ENCODE data around the gene SP7. TPM values are rescaled to one million over a fixed set of nuclear protein-coding genes. Genes with fewer than 3 reads are reported as not detected.
"Not testable (repeated sequence)": the region's sequence is repeated elsewhere in the genome, so short reads cannot be mapped to it uniquely, and the experiment has no call there.

The SP7 gene
- total RNA-seq = 0.11 TPM in 1 of 2 replicates, not detected in the other

DNA sequence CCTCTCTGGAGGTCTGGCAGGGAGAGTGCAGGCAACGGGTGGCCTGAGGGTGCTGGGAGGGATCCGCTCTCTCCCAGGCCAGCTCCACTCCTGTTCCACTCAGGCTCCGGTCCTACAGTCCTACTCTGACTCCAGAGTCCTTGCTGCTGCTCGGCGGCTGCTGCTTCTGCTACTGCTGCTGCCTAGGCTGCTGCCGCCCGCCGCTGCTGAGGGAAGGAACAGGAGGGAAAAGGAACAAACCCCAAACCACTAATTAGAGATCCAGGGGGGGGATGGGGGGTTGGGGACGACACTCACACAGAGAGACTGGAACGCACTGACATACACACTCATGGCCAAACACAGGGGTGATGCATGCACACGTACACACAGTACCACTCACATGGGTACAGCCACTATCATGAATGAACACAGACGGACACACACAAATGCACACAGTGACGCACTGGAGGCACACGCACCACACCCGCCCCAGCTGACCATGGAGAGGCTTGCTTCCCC, at the start of gene SP7:
SP7 (minus strand) TSS at position 174 of the 501 bp plus-strand sequence. CDS start 708 bp downstream, outside the sequence.
- Mint-ChIP-seq H3K9me3 (no peaks in the 10 kb centered on the region), H3K27me3 (ENCODE audit: low read depth) (peaks cover 46% of the 10 kb centered on the region), H3K4me1 (ENCODE audit: low read depth) (peaks cover 9% of the 10 kb centered on the region), H3K36me3 (ENCODE audit: low read depth) (no peaks in the 10 kb centered on the region), H3K4me3 (ENCODE audit: low read depth) (no peak within 1 kb of the TSS), H3K27ac (no peak within 1 kb of the TSS)
- intact Hi-C loops (cut with micrococcal nuclease) = no loop called here
- no peak for DNase-seq (ENCODE audit: low spot score)

DNA sequence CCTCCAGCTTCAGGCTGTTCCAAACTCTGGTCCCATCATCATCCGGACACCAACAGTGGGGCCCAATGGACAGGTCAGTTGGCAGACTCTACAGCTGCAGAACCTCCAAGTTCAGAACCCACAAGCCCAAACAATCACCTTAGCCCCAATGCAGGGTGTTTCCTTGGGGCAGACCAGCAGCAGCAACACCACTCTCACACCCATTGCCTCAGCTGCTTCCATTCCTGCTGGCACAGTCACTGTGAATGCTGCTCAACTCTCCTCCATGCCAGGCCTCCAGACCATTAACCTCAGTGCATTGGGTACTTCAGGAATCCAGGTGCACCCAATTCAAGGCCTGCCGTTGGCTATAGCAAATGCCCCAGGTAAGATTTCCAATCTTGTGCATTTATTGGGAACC, 47.1 kb upstream of the SP7 start:
- Mint-ChIP-seq H3K9me3 (no peaks in the 10 kb centered on the region), H3K4me1 (ENCODE audit: low read depth) (peaks cover 49% of the 10 kb centered on the region), H3K27me3 (ENCODE audit: low read depth) (no peaks in the 10 kb centered on the region), H3K36me3 (ENCODE audit: low read depth) (peaks cover 47% of the 10 kb centered on the region), H3K27ac (peak overlapping the region; percentile 23), H3K4me3 (ENCODE audit: low read depth) (peak overlapping the region; percentile 49)
- no peak for DNase-seq (ENCODE audit: low spot score)
- intact Hi-C loops (cut with micrococcal nuclease) = loop anchor here (5.0 kb wide), 1 partner anchor 86 kb away; the partner anchor contains the start of genes MYG1 and PFDN5

DNA sequence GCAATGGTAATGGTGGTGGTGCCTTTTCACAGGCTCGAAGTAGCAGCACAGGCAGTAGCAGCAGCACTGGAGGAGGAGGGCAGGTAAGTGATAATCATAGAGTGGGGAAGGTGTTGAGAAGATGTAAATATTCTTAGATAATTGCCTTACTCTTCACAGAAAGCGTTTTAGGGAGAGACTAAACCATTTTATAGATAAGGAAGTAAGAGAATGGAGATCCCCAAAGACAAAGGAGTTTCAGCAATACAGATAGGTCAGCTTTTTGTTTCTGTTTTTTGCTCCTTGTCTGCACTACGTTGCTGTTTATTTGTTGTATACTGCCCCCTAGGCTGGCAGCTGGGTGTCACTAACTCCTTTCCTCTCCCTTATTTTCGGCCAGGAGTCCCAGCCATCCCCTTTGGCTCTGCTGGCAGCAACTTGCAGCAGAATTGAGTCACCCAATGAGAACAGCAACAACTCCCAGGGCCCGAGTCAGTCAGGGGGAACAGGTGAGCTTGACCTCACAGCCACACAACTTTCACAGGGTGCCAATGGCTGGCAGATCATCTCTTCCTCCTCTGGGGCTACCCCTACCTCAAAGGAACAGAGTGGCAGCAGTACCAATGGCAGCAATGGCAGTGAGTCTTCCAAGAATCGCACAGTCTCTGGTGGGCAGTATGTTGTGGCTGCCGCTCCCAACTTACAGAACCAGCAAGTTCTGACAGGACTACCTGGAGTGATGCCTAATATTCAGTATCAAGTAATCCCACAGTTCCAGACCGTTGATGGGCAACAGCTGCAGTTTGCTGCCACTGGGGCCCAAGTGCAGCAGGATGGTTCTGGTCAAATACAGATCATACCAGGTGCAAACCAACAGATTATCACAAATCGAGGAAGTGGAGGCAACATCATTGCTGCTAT, 45.8 kb upstream of the SP7 start:
- H3K4me1 Mint-ChIP-seq (ENCODE audit: low read depth) = peaks cover 44% of the 10 kb centered on the region
- H3K27me3 Mint-ChIP-seq (ENCODE audit: low read depth) = no peaks in the 10 kb centered on the region
- peak; percentile 37 for DNase-seq (ENCODE audit: low spot score)
- H3K9me3 Mint-ChIP-seq = no peaks in the 10 kb centered on the region
- H3K4me3 Mint-ChIP-seq (ENCODE audit: low read depth) = peak overlapping the region; percentile 87
- peak overlapping the region; percentile 91 for H3K27ac Mint-ChIP-seq
- H3K36me3 Mint-ChIP-seq (ENCODE audit: low read depth) = peaks cover 40% of the 10 kb centered on the region
- intact Hi-C loops (cut with micrococcal nuclease) = loop anchor here (2.0 to 5.0 kb wide), 4 partner anchors 39 to 119 kb away; partner anchors contain the start of genes MYG1, PFDN5 and TARBP2

DNA sequence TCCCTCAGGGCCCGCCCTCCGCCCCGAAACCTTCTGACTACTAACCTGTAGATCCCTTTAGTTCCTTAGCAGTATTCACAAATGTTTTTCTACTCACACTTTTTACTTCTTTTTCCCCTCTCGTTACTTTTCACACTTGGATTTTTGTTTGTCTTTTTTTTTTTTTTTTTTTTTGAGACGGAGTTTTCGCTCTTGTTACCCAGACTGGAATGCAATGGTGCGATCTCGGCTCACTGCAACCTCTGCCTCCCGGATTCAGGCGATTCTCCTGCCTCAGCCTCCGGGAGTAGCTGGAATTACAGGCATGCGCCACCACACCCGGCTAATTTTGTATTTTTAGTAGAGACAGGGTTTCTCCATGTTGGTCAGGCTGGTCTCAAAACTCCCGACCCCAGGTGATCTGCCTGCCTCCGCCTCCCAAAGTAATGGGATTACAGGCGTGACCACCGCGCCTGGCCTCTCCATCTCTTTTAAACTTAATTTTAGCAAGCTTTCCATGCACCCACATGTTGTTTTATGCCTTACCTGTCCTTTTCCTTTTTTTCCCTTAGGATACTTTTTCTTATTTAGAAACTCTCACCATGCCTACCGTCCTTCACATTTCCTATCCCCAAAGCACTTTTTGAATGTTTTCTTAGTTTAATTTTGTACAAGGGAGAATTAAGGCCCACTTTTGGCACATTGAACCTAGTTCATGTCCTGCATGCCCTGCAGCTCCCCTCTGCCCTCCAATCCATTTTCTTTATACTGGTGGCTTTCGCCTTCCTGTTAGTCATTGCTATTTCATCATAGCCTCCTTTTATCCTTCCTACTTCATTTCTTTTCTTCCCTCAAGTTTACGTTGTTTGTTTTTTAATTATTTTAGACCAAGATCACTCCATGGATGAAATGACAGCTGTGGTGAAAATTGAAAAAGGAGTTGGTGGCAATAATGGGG, 44.9 kb upstream of the SP7 start:
- intact Hi-C loops (cut with micrococcal nuclease) = loop anchor here (1.0 to 5.0 kb wide), 5 partner anchors 29 to 120 kb away; partner anchors contain the start of genes MYG1, PFDN5 and TARBP2
- H3K36me3 Mint-ChIP-seq (ENCODE audit: low read depth) = peaks cover 37% of the 10 kb centered on the region
- H3K27me3 Mint-ChIP-seq (ENCODE audit: low read depth) = no peaks in the 10 kb centered on the region
- no peak for DNase-seq (ENCODE audit: low spot score)
- H3K27ac Mint-ChIP-seq = peak overlapping the region; percentile 91
- peaks cover 40% of the 10 kb centered on the region for H3K4me1 Mint-ChIP-seq (ENCODE audit: low read depth)
- H3K4me3 Mint-ChIP-seq (ENCODE audit: low read depth) = peak overlapping the region; percentile 87
- no peaks in the 10 kb centered on the region for H3K9me3 Mint-ChIP-seq

DNA sequence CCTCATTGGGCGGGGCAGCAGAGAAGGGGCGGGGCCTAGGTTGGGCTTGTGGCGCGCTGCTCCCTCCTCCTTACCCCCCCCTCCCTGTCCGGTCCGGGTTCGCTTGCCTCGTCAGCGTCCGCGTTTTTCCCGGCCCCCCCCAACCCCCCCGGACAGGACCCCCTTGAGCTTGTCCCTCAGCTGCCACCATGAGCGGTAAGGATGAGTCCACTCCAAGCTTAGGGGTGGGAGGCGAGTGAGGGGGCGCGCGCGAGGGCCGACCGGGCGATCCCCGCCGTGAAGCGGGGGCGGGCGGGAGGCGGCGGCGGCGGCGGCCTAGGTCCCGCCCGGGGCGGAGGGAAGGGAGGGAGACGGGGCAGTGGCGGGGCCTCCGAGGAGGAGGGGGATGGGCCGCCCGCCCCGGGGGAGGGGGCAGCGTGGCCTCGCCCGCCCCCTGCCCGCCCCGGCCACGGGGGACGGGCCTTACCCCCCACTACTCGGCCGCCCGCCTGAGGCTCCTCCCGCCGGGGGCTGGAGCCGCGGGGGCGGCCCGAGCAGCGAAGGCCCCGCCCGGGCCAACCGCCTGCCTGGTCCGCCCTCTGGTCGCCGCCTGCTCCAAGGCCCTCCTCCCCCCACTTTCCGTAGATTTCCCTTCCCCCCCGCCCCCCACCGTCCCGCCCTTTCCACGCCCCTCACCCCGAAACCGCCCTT, 44.1 kb upstream of the SP7 start, which contains the start of gene SP1:
SP1 (plus strand) TSS at position 73 of the 690 bp plus-strand sequence; CDS start at position 189, 116 bp downstream.
- intact Hi-C loops (cut with micrococcal nuclease) = loop anchor here (1.0 to 5.0 kb wide), 5 partner anchors 28 to 121 kb away; partner anchors contain the start of genes MYG1, PFDN5 and TARBP2
- H3K36me3 Mint-ChIP-seq (ENCODE audit: low read depth) = peaks cover 35% of the 10 kb centered on the region
- peak within 1 kb of the TSS; percentile 87 for H3K4me3 Mint-ChIP-seq (ENCODE audit: low read depth)
- no peaks in the 10 kb centered on the region for H3K27me3 Mint-ChIP-seq (ENCODE audit: low read depth)
- peak; percentile 90 for DNase-seq (ENCODE audit: low spot score)
- H3K9me3 Mint-ChIP-seq = no peaks in the 10 kb centered on the region
- peak within 1 kb of the TSS; percentile 83 for H3K27ac Mint-ChIP-seq
- peaks cover 38% of the 10 kb centered on the region for H3K4me1 Mint-ChIP-seq (ENCODE audit: low read depth)

DNA sequence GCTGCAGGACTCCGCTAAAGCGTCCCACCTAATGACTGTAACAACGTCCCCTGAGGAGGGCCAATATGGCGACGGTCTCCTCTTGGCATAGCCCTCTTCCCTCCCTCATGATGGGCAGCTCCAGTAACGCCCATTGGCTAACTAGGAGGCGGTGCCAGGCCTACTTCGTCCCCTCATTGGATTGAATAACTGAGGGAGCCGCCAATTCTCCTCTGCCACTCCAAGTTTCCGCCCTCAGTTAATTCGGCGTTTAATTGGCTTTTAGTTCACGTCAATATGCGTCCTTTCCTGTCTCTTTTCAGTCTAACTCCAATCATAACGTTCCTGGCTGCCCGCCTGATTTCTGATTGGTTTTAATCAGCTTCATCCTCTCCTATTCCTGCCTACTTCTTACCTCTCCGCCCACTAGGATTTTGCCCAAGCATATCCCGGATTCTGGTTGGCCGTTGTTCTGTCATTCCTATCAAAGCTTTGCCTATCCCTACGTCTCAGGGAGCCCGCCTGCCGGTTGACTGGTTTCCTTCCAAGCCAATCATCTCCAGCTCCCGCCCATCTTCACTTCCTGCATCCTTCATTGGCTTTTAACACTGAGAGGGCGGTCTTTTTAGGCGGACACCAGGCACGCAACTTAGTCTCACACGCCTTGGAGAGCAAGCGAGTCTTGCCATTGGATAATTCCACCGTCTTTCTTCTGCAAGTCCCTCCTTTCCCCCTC, 43.4 kb upstream of the SP7 start:
- no peak overlapping the region for H3K27ac Mint-ChIP-seq
- H3K9me3 Mint-ChIP-seq = no peaks in the 10 kb centered on the region
- H3K27me3 Mint-ChIP-seq (ENCODE audit: low read depth) = no peaks in the 10 kb centered on the region
- H3K36me3 Mint-ChIP-seq (ENCODE audit: low read depth) = peaks cover 33% of the 10 kb centered on the region
- peaks cover 35% of the 10 kb centered on the region for H3K4me1 Mint-ChIP-seq (ENCODE audit: low read depth)
- intact Hi-C loops (cut with micrococcal nuclease) = loop anchor here (1.0 to 5.0 kb wide), 6 partner anchors 27 to 159 kb away; partner anchors contain the start of genes MYG1, PFDN5 and TARBP2
- DNase-seq (ENCODE audit: low spot score) = peak; percentile 98
- H3K4me3 Mint-ChIP-seq (ENCODE audit: low read depth) = no peak overlapping the region

DNA sequence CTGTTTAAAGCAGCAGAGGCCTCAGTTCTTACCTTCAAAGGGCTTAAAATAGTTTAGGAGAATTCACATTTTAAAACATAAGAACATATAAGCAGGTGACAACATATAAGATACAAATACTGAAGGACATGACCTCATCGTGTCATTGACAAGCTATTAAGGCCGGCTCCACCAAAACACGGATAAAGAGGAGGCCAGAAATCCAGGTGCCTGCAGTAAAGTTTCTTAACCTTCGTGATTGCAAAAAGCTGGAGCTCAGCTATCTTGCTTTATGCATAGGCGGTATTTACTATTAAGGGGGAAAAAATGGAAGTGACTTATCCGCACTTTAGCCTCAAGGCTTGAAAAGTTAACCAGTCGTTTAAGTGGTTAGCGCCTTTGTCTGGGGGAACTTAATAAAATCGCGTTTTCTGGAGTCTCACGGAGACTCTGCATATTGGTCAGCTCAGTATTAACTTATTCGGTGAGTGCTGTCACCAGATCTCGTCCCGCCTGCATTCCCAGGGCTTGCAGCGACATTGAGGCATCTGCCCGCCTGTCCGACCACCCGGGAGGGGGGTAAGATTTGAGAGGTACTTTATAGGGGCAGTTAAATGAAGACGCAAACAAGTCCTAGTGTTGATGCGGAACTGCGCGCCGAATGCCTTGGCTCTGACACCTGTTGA, 42.7 kb upstream of the SP7 start:
- no peaks in the 10 kb centered on the region for H3K27me3 Mint-ChIP-seq (ENCODE audit: low read depth)
- H3K4me1 Mint-ChIP-seq (ENCODE audit: low read depth) = peaks cover 36% of the 10 kb centered on the region
- H3K36me3 Mint-ChIP-seq (ENCODE audit: low read depth) = peaks cover 28% of the 10 kb centered on the region
- no peak overlapping the region for H3K4me3 Mint-ChIP-seq (ENCODE audit: low read depth)
- DNase-seq (ENCODE audit: low spot score) = no peak
- H3K27ac Mint-ChIP-seq = no peak overlapping the region
- intact Hi-C loops (cut with micrococcal nuclease) = loop anchor here (1.0 kb wide), 1 partner anchor 159 kb away; no protein-coding TSS in a partner anchor
- no peaks in the 10 kb centered on the region for H3K9me3 Mint-ChIP-seq

DNA sequence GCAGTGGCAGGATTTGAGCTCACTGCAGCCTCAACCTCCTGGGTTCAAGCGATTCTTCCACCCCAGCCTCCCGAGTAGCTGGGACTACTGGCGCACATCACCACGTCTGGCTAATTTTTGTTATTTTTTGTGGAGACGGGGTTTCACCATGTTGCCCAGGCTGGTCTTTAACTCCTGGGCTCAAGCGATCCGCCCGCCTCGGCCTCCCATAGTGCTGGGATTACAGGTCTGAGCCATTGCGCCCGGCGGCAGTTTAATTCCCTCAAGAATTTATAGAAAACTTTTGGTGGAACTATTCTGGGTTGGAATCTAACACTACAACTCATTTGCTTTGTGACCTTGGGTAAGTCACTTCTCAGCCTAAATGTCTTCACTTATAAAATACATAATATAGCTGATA, 42.1 kb upstream of the SP7 start:
- no peak overlapping the region for H3K4me3 Mint-ChIP-seq (ENCODE audit: low read depth)
- peak overlapping the region; percentile 4 for H3K27ac Mint-ChIP-seq
- peaks cover 33% of the 10 kb centered on the region for H3K4me1 Mint-ChIP-seq (ENCODE audit: low read depth)
- no peaks in the 10 kb centered on the region for H3K27me3 Mint-ChIP-seq (ENCODE audit: low read depth)
- peaks cover 21% of the 10 kb centered on the region for H3K36me3 Mint-ChIP-seq (ENCODE audit: low read depth)
- no peaks in the 10 kb centered on the region for H3K9me3 Mint-ChIP-seq
- intact Hi-C loops (cut with micrococcal nuclease) = no loop called here
- no peak for DNase-seq (ENCODE audit: low spot score)

DNA sequence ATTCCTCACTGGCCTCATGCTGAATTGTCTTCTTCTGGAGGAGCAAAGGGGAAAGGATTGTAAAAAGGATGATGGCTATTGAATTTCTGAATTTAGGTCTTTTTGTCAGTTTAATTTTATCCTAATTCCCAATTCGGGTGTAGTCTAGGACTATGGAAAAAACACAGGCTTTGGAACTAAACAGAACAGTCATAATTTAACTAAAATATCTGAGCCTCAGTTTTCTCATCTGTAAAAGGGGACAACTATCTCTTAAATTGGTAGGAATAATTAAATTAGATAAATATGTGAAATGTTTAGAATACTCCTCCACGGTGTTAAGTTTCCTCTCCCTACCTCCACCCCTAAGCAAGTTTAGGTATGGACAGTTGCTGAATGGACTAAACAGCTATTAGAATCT, 40.6 kb upstream of the SP7 start:
- H3K4me1 Mint-ChIP-seq (ENCODE audit: low read depth) = peaks cover 28% of the 10 kb centered on the region
- H3K27me3 Mint-ChIP-seq (ENCODE audit: low read depth) = no peaks in the 10 kb centered on the region
- no peak for DNase-seq (ENCODE audit: low spot score)
- H3K27ac Mint-ChIP-seq = no peak overlapping the region
- intact Hi-C loops (cut with micrococcal nuclease) = no loop called here
- no peak overlapping the region for H3K4me3 Mint-ChIP-seq (ENCODE audit: low read depth)
- H3K36me3 Mint-ChIP-seq (ENCODE audit: low read depth) = peaks cover 7% of the 10 kb centered on the region
- no peaks in the 10 kb centered on the region for H3K9me3 Mint-ChIP-seq

DNA sequence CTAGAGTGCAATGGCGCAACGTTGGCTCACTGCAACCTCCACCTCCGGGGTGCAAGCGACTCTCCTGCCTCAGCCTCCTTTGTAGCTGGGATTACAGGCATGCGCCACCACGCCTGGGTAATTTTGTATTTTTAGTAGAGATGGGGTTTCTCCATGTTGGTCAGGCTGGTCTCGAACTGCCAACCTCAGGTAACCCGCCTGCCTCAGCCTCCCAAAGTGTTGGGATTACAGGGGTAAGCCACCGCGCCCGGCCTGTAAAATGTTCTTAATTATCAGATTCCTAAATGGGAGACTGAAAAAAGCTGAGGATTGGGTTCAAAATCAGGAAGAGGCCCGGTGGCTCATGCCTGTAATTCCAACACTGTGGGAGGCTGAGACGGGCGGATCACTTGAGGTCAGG, 38.1 kb upstream of the SP7 start:
- H3K4me3 Mint-ChIP-seq (ENCODE audit: low read depth); intact Hi-C loops (cut with micrococcal nuclease); H3K36me3 Mint-ChIP-seq (ENCODE audit: low read depth); DNase-seq (ENCODE audit: low spot score); H3K9me3 Mint-ChIP-seq; H3K27me3 Mint-ChIP-seq (ENCODE audit: low read depth): not testable (repeated sequence)
- H3K4me1 Mint-ChIP-seq (ENCODE audit: low read depth) = peaks cover 33% of the 10 kb centered on the region
- H3K27ac Mint-ChIP-seq = peak overlapping the region; percentile 51

DNA sequence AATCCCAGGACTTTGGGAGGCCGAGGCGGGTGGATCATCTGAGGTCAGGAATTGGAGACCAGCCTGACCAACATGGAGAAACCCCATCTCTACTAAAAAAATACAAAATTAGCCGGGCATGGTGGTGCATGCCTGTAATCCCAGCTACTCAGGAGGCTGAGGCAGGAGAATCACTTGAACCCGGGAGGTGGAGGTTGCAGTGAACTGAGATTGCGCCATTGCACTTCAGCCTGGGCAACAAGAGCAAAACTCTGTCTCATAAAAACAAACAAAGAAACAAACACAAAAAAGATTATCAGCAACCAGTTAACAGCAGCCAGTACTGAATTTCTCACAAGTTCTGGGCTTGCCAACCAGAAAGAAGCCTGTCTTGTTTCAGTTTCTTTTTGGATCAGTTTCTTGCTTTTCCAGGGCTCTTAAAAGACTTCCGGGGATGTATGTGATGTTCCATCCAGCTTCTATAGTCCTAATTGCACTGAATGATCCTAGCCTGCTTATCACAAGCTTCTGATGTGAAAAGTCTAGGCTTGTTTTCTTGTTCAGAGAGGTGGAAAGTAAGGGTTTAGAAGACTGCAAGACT, 37.5 kb upstream of the SP7 start:
- H3K4me3 Mint-ChIP-seq (ENCODE audit: low read depth); DNase-seq (ENCODE audit: low spot score); H3K36me3 Mint-ChIP-seq (ENCODE audit: low read depth); H3K9me3 Mint-ChIP-seq; H3K27me3 Mint-ChIP-seq (ENCODE audit: low read depth); intact Hi-C loops (cut with micrococcal nuclease): not testable (repeated sequence)
- H3K27ac Mint-ChIP-seq = peak overlapping the region; percentile 51
- H3K4me1 Mint-ChIP-seq (ENCODE audit: low read depth) = peaks cover 31% of the 10 kb centered on the region

Data from activated T-helper 2 cell treated with anti-CD3 and anti-CD28 coated beads, Interferon-gamma antibody, Interleukin-2, Interleukin-4, amounts not matched to agents 10 μg/mL and 5 μg/mL and 100 μg/mL, durations not matched to agents 14 hours and 24 hours and 36 hours (primary cell).